Measurements from ENCODE around the gene SVIL.

DNA sequence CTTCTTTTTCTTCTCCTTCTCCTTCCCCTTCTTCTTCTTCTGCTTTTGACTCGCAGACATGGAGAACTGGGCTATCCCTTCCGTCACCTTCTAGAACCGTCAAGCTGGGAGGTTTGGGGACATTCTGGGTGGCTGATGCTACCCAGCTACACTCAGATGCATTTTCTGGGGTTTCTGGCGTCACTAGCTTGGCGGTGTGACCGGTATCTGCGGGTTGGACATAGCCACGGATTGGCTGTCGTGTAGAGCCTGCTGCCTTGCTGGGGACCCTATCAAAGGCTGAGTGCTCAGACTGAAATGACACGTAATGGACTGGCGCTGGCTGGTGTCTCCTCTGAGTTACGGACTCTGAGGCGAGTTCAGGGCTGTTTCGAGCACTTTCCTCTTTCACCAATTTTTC is 101.7 kb downstream of the SVIL start:
- TF ChIP-seq POLR2AphosphoS5 (IDR thresholded peaks at IDR 0.05; ENCODE audit: borderline replicate concordance, low read depth, low read length) (no peak), EZH2 (IDR thresholded peaks at IDR 0.05) (no peak), FOXP2 (optimal IDR thresholded peaks at IDR 0.05; ENCODE audit: control extremely low read depth, extremely low read length, insufficient read depth) (no peak)
